Hepatocyte (in vitro differentiated cells): ENCODE measurements around the gene DSCAML1. TPM values are rescaled to one million over a fixed set of nuclear protein-coding genes. Genes with fewer than 3 reads are reported as not detected.

Experiments
- DNase-seq: peaks from one replicate; pipeline ENCODE4 v3.0.0-alpha.2; 2016; ENCODE audit warnings: low spot score
- H2AFZ ChIP-seq: fragments of 200-600 bp; sonication (generic); 2 replicates; pipeline ENCODE4 v1.6.0; 2016; ENCODE audit warnings: antibody characterized with exemption, mild to moderate bottlenecking
- H3K27ac ChIP-seq: fragments of 200-600 bp; sonication (generic); 2 replicates; pipeline ENCODE4 v1.5.1; 2016; ENCODE audit warnings: mild to moderate bottlenecking
- H3K27me3 ChIP-seq: fragments of 200-600 bp; sonication (generic); 2 replicates; pipeline ENCODE4 v1.6.1; 2016
- H3K36me3 ChIP-seq: fragments of 200-600 bp; sonication (generic); replicated peaks from 2 replicates; pipeline ENCODE4 v1.5.1; 2016; ENCODE audit warnings: low read depth; ENCODE audit not compliant: insufficient read depth
- H3K4me1 ChIP-seq: fragments of 200-600 bp; sonication (generic); 2 replicates; pipeline ENCODE4 v1.5.1; 2016; ENCODE audit warnings: mild to moderate bottlenecking, moderate library complexity; ENCODE audit not compliant: insufficient read depth
- H3K4me2 ChIP-seq: fragments of 200-600 bp; sonication (generic); 2 replicates; pipeline ENCODE4 v1.6.0; 2016
- H3K4me3 ChIP-seq: fragments of 200-600 bp; sonication (generic); 2 replicates; pipeline ENCODE4 v1.5.1; 2016; ENCODE audit warnings: mild to moderate bottlenecking
- H3K79me2 ChIP-seq: fragments of 200-600 bp; sonication (generic); 2 replicates; pipeline ENCODE4 v1.6.0; 2017; ENCODE audit warnings: mild to moderate bottlenecking
- H3K9me2 ChIP-seq: fragments of 200-600 bp; sonication (generic); replicated peaks from 2 replicates; pipeline ENCODE4 v1.6.0; 2017; ENCODE audit warnings: mild to moderate bottlenecking; ENCODE audit not compliant: insufficient read depth
- H3K9me3 ChIP-seq: fragments of 200-600 bp; sonication (generic); 2 replicates; pipeline ENCODE4 v1.5.1; 2016; ENCODE audit warnings: low read depth, mild to moderate bottlenecking
- H4K20me1 ChIP-seq: fragments of 200-600 bp; sonication (generic); 2 replicates; pipeline ENCODE4 v1.6.0; 2016; ENCODE audit warnings: mild to moderate bottlenecking; ENCODE audit not compliant: insufficient read depth, poor library complexity, severe bottlenecking
- EZH2 ChIP-seq: fragments of 200-600 bp; sonication (generic); IDR thresholded peaks from 2 replicates; pipeline ENCODE4 v1.6.1; 2016; ENCODE audit warnings: antibody characterized with exemption, mild to moderate bottlenecking, borderline replicate concordance
- EZH2phosphoT487 ChIP-seq: fragments of 200-600 bp; sonication (generic); IDR thresholded peaks from one replicate; pipeline ENCODE4 v1.6.1; 2018; ENCODE audit warnings: antibody characterized with exemption, mild to moderate bottlenecking, low read depth, moderate library complexity; ENCODE audit not compliant: unreplicated experiment, severe bottlenecking
- WGBS: methylation state at CpG from one replicate; pipeline ENCODE4 v1.1.6; 2016; ENCODE audit warnings: low lambda C conversion rate; ENCODE audit errors: missing lambda C conversion rate; 5-methylcytosine and 5-hydroxymethylcytosine counted together
- polyA plus RNA-seq: library from polyadenylated mRNA; unstranded; fragments of >200 nt; fragmentation: Nextera tagmentation; extraction: Ambion mirVana; gene quantifications from 2 replicates; pipeline ENCODE4 v1.2.1, GENCODE V29; 2016
- total RNA-seq: library from RNA; depleted of rRNA; stranded (reverse); fragments of >200 nt; gene quantifications from 2 replicates; pipeline ENCODE4 v1.2.3, GENCODE V29; 2014
- TF ChIP-seq, protein P1 (sequence below): fragments of 200-600 bp; sonication (generic); IDR thresholded peaks from 2 replicates; pipeline ENCODE4 v1.5.1; 2016; ENCODE audit warnings: antibody characterized with exemption, mild to moderate bottlenecking; ENCODE audit not compliant: poor library complexity

Gene DSCAML1
- total and polyA plus RNA-seq, 2 experiments from 2014 or later, result 0.46 to 2.6 TPM

DNA sequence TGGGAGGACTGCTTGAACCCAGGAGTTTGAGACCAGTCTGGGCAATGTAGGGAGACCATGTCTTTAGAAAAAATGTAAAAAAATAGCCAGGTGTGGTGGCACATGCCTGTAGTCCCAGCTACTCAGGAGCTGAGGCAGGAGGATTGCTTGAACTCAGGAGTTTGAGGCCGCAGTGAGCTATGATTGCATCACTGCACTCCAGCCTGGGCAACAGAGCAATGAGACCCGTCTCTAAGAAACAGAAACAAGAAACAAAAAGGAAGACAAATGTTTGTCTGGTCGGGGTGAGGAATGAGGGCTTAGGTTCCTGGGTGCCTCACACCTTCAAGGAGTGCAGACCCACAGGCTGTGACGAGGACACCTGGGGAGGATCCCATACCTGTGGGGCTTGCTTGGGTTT is 277.4 kb downstream of the DSCAML1 start:
- Histone ChIP-seq H4K20me1 (no peaks in the 10 kb centered on the region), H3K79me2 (no peaks in the 10 kb centered on the region), H3K4me1 (peaks cover 15% of the 10 kb centered on the region), H3K9me2 (no peaks in the 10 kb centered on the region), H3K36me3 (no peaks in the 10 kb centered on the region), H3K27me3 (no peaks in the 10 kb centered on the region), H3K27ac (peak overlapping the region; percentile 94), H2AFZ (no peak overlapping the region), H3K4me2 (peak overlapping the region; percentile 14), H3K4me3 (no peak overlapping the region), H3K9me3 (no peaks in the 10 kb centered on the region)
- WGBS, result 49% methylated on average over 4 of the region's 4 CpGs
- peak; percentile 42 for DNase-seq
- TF ChIP-seq EZH2 (no peak), EZH2phosphoT487 (no peak)
- TF ChIP-seq, protein P1, sequence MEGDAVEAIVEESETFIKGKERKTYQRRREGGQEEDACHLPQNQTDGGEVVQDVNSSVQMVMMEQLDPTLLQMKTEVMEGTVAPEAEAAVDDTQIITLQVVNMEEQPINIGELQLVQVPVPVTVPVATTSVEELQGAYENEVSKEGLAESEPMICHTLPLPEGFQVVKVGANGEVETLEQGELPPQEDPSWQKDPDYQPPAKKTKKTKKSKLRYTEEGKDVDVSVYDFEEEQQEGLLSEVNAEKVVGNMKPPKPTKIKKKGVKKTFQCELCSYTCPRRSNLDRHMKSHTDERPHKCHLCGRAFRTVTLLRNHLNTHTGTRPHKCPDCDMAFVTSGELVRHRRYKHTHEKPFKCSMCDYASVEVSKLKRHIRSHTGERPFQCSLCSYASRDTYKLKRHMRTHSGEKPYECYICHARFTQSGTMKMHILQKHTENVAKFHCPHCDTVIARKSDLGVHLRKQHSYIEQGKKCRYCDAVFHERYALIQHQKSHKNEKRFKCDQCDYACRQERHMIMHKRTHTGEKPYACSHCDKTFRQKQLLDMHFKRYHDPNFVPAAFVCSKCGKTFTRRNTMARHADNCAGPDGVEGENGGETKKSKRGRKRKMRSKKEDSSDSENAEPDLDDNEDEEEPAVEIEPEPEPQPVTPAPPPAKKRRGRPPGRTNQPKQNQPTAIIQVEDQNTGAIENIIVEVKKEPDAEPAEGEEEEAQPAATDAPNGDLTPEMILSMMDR, result no peak

GRCh38 chr11:117519170-117519569 is 277.8 kb downstream of the DSCAML1 start:
- peak; percentile 78 for DNase-seq
- H3K9me3 ChIP-seq, result no peaks in the 10 kb centered on the region
- H3K36me3 ChIP-seq, result no peaks in the 10 kb centered on the region
- H4K20me1 ChIP-seq, result no peaks in the 10 kb centered on the region
- peak overlapping the region; percentile 94 for H3K27ac ChIP-seq
- H3K4me1 ChIP-seq, result peaks cover 15% of the 10 kb centered on the region
- H2AFZ ChIP-seq, result no peak overlapping the region
- H3K9me2 ChIP-seq, result no peaks in the 10 kb centered on the region
- H3K27me3 ChIP-seq, result no peaks in the 10 kb centered on the region
- TF ChIP-seq, protein P1, result peak; percentile 30
- no peak for TF ChIP-seq EZH2
- no peak for TF ChIP-seq EZH2phosphoT487
- H3K79me2 ChIP-seq, result no peaks in the 10 kb centered on the region
- peak overlapping the region; percentile 14 for H3K4me2 ChIP-seq
- no peak overlapping the region for H3K4me3 ChIP-seq
- WGBS, result 24% methylated on average over 9 of the region's 9 CpGs

DNA sequence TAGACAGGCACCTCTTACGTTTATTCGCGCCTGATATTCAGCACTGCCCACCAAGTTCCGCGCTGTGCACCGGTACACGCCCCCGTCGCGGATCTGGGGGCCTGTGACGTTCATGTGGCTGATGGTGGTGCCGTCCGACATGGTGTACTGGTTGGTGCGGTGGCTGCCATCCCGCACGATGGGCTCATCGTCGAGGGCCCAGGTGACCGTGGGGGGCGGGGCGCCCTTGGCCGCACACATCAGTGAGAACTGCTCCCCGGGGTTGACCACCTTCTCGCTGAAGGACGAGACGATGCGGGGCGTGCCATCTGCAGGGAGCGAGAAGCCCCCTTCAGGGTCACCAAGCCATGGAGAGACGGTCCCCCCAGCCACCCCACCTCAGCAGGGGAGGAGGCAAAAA is 278.6 kb downstream of the DSCAML1 start:
- WGBS, result 98% methylated on average over 30 of the region's 30 CpGs
- H3K4me2 ChIP-seq, result no peak overlapping the region
- peak overlapping the region; percentile 94 for H3K27ac ChIP-seq
- H3K9me2 ChIP-seq, result no peaks in the 10 kb centered on the region
- no peak overlapping the region for H2AFZ ChIP-seq
- DNase-seq, result no peak
- H3K9me3 ChIP-seq, result no peaks in the 10 kb centered on the region
- TF ChIP-seq EZH2phosphoT487 (no peak), EZH2 (no peak)
- TF ChIP-seq, protein P1, result no peak
- no peaks in the 10 kb centered on the region for H3K79me2 ChIP-seq
- no peaks in the 10 kb centered on the region for H3K27me3 ChIP-seq
- H3K36me3 ChIP-seq, result no peaks in the 10 kb centered on the region
- no peaks in the 10 kb centered on the region for H4K20me1 ChIP-seq
- H3K4me1 ChIP-seq, result peaks cover 15% of the 10 kb centered on the region
- H3K4me3 ChIP-seq, result no peak overlapping the region

- Histone ChIP-seq H4K20me1 (no peaks in the 10 kb centered on the region), H3K4me1 (peaks cover 26% of the 10 kb centered on the region), H3K79me2 (no peaks in the 10 kb centered on the region), H3K4me3 (no peak overlapping the region), H3K27ac (no peak overlapping the region), H3K4me2 (no peak overlapping the region), H3K27me3 (no peaks in the 10 kb centered on the region), H3K36me3 (no peaks in the 10 kb centered on the region), H2AFZ (no peak overlapping the region), H3K9me2 (no peaks in the 10 kb centered on the region), H3K9me3 (no peaks in the 10 kb centered on the region)
- DNase-seq, result no peak
- TF ChIP-seq, protein P1, result no peak
- no peak for TF ChIP-seq EZH2phosphoT487
- TF ChIP-seq EZH2, result no peak
- WGBS, result 78% methylated on average over 4 of the region's 4 CpGs
Measured at GRCh38 chr11:117517097-117517496, 279.9 kb downstream of the DSCAML1 start.
